NCI-H146 treated with DMSO at 0.1 percent for 48 hours (cell line): ENCODE measurements around the gene ADORA2B.
"Not testable (repeated sequence)": the region's sequence is repeated elsewhere in the genome, so short reads cannot be mapped to it uniquely, and the experiment has no call there.

Experiments used
- DNase-seq: peaks from one replicate; lab custom pipeline; 2025; ENCODE audit not compliant: unreplicated experiment; lab: John Stamatoyannopoulos, UW

The ADORA2B gene

DNA sequence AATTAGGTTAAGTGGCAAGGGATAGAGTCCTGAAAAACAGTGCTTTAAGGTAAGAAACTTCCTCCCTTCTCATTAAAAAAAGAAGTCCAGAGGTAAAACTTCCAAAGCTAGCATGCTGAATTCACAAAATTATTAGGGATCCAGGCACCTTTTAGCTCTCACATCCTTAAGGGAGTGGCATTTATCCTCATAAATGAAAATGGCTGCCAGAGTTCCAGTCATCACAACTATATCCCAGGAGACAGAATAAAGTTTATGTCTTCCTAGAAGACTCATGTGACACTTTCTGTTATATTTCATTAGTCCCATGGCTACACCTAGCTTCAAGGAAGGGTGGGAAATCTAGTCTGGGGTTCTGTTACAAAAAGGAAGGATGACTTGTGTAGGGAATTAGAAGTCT lies 23.3 kb upstream of the ADORA2B start:
- DNase-seq, result no peak

DNA sequence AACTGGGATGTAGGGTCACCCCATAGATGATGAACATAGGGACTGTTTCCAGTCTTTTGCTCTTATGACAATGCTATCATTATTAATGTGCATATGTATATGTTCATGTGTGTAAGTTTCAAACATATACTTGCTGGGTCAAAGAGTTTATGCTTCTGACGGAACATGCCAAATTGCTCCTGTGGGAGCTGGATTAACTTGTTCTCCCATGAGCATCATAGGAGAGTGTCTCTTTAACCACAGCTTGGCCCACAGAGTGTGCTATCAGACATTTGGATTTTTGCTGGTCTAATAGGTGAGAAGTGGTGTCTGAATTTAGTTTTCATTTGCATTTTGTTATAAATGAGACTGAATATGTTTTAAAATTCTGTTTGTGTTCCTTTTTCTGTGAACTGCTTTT lies 22.3 kb upstream of the ADORA2B start:
- DNase-seq, result no peak

GRCh38 chr17:15926039-15926740 lies 18.7 kb upstream of the ADORA2B start:
- no peak for DNase-seq

- no peak for DNase-seq
Measured at GRCh38 chr17:15928286-15928785, 16.6 kb upstream of the ADORA2B start.

- no peak for DNase-seq
Measured at GRCh38 chr17:15929941-15930340, 15.0 kb upstream of the ADORA2B start.

GRCh38 chr17:15930426-15930825 lies 14.5 kb upstream of the ADORA2B start:
- DNase-seq, result no peak

DNA sequence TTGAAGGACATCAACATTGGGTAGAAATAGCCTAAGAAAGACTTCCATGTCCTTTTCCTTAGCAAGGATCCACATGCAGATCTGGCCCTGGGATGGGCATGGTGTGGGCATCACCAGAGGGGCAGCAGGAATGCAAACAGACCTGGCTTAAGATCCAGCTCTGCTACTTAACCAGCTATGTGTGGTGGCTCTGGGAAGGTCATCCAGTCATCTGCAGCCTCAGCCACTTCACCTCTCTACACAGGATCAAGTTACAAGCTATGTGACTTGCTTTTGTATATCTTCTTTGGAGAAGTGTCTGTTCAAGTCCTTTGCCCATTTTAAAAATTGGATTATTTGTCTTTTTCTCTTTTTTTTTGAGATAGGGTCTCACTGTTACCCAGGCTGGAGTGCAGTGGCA lies 13.5 kb upstream of the ADORA2B start:
- DNase-seq, result no peak

DNA sequence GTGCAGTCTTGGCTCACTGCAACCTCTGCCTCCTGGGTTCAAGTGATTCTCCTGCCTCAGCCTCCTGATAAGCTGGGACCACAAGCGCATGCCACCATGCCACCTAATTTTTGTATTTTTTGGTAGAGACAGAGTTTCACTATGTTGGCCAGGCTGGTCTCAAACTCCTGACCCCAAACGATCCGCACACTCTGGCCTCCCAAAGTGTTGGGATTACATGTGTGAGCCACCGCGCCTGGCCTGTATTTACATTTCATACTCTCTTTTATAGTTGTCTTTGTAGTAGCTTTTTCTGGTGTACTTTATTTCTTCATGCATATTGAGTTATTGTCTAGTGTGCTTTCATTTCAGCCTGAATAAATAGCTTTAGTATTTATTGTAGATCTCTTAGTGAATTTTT lies 10.1 kb upstream of the ADORA2B start:
- no peak for DNase-seq

DNA sequence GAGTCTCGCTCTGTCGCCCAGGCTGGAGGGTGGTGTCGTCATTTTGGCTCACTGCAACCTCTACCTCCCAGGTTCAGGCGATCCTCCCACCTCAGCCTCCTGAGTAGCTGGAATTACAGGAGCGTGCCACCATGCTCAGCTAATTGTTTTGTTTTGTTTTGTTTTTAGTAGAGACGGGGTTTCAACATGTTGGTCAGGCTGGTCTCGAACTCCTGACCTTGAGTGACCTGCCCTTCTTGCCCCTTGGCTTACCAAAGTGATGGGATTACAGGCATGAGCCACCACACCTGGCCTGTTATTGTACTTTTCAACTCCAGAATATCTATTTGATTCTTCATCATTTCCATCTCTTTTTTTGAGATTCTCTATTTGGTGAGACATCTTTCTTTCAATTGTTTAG lies 9.0 kb upstream of the ADORA2B start:
- DNase-seq, result no peak

DNA sequence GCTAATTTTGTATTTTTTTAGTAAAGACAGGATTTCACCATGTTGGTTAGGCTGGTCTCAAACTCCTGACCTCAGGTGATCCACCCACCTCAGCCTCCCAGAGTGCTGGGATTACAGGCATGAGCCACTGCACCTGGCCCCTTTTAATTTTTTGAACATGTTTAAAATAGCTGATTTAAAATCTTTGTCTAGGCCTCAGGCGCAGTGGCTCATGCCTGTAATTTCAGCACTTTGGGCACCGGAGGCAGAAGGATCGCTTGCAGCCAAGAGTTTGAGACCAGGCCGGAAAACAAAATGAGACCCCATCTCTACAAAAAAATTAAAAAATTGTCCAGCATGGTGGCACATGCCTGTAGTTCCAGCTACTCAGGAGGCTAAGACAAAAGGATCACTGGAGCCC lies 8.4 kb upstream of the ADORA2B start:
- not testable (repeated sequence) for DNase-seq

DNA sequence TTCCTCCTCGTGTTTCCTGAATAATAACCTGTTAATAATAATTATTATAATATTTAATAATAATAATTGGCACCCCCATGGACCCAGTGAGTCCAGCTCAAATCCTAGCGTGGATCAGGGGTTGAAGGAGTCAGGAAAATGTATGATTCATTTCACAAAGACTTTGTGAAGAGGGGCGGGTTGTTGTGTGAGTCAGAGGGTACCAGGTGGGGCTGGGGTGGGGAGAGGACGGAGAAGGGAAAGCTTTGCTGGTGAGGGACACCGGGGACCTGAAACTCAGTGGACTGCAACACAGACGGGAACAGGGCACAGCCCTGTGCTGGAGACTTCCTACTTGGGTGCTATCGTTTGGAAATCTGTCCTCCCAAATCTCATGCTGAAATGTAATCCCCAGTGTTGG lies 3.1 kb upstream of the ADORA2B start:
- DNase-seq, result no peak

- no peak for DNase-seq
Measured at GRCh38 chr17:15942207-15942833, 2.6 kb upstream of the ADORA2B start.

- DNase-seq, result no peak
Measured at GRCh38 chr17:15943971-15944758, 765 bp upstream of the ADORA2B start.

- DNase-seq, result no peak
Measured at GRCh38 chr17:15945527-15946191, 729 bp downstream of the ADORA2B start.

- DNase-seq, result no peak
Measured at GRCh38 chr17:15946611-15947120, 1.7 kb downstream of the ADORA2B start.

DNA sequence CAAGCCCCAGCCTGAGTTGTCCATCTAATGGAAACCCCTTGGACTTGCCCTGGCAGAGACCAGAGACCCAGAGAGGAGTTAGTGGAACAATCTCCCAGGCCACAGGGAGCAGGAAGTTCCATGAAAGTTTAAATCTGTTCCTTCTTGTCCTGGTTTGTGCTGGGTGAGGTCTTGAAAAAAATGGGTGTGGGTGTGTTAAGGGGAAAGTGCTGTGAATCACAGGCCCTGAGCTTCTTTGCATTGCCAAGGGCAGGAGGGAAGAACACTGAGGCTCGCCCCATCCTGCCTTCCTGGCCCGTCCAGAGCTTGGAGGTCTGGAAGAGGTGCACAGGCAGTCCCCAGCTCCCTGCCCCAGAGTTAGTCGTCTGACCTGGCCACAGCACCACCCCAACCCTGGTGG lies 2.3 kb downstream of the ADORA2B start:
- DNase-seq, result no peak

- no peak for DNase-seq
Measured at GRCh38 chr17:15947976-15948752, 3.2 kb downstream of the ADORA2B start.

DNA sequence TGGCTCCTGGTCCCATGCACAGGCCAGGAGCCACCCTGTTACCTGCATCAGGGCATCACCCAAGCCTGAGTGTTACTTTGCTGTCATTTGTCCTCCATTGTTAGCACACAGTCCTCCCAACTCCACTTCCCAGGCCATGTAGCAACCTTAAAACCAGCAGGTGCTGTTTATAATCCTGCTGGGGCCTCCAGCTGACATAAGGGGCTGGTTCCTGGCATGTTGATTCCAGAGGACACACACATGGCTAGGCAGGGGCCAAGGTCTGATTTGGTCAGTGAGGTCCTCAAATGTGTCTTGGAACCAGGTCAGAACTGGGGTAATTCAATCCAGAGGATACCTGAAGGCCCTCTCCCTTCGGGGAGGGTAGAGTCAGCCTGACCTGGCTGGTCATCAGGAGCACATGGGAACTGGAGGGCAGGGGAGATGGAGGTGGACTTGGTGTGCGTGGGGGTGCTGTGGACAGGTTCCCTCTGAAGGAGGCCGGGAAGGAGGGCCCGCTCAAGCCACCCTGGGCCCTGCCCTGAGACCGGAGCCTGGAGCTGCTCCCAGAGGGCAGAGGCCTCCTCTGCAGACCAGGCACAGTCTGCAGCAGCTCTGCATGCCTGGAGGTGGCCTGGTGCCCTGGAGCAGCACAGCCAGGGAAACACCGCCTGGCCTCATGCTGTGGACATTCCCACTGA lies 6.6 kb downstream of the ADORA2B start:
- no peak for DNase-seq

DNA sequence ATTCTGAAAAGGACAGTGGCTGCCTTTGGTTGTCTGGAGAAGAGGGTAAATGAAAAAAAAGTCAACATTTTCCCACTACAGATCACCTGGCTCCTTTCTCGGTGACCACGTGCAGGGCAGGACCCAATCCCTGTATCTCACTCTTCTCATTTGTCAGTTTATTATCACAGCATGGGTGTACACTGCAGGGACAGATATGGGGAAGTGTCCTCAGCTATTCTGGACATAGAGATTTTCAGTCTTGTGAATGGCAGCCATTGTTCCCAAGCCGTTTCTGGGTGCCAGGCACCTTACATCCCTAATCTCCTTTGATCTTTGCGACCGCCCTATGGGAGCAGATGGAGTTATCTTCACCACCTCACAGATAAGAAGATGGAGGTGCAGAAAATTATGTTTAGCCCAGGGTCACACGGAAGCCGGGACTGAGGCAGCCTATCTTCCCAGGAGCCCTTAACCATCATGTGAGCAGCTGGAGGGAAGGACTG lies 7.2 kb downstream of the ADORA2B start:
- DNase-seq, result no peak
